Measurements from ENCODE around the gene MLPH. TPM values are rescaled to one million over a fixed set of nuclear protein-coding genes. Genes with fewer than 3 reads are reported as not detected.

Gene MLPH
- total and polyA plus RNA-seq, 9 of the 15 experiments (the other 6 are each of a cell fraction or from before 2014, with no cell fraction given): 0.22 TPM; not detected in 8

GRCh38 chr2:237486334-237486818, 675 bp upstream of the MLPH start:
- POLR2A ChIA-PET: no interaction called here
- Histone ChIP-seq H3K9ac (ENCODE audit: insufficient read depth in 1 of 2, low read depth in 2 of 2, low read length in 2 of 2) (no peak overlapping the region), H3K9me1 (ENCODE audit: control insufficient read depth, insufficient read depth, low read length) (no peaks in the 10 kb centered on the region), H3K27ac (ENCODE audit: extremely low read depth, low read depth, low read length) (no peak overlapping the region), H3K4me2 (ENCODE audit: insufficient read depth, low read length) (no peak overlapping the region), H3K79me2 (ENCODE audit: control insufficient read depth, insufficient read depth, low read length) (no peaks in the 10 kb centered on the region), H2AFZ (ENCODE audit: low read depth, low read length) (no peak overlapping the region), H4K20me1 (replicated peaks; ENCODE audit: control insufficient read depth, insufficient read depth, low read length) (no peaks in the 10 kb centered on the region), H3K4me1 (replicated peaks in 1 of 2; ENCODE audit: control insufficient read depth in 2 of 2, insufficient read depth in 2 of 2, low read length in 2 of 2) (no peaks in the 10 kb centered on the region), H3K36me3 (ENCODE audit: control insufficient read depth, insufficient read depth, low read length) (no peaks in the 10 kb centered on the region), H3K27me3 (ENCODE audit: control insufficient read depth in 2 of 2, insufficient read depth in 2 of 2, low read length in 2 of 2) (peaks cover 0 to 24% of the 10 kb centered on the region in 2 experiments; a peak in 2 of 5 replicates), H3K9me3 (replicated peaks; ENCODE audit: control insufficient read depth, insufficient read depth, low read depth, low read length) (no peaks in the 10 kb centered on the region), H3K4me3 (no peak overlapping the region)
- no peak for TF ChIP-seq MED1 (CRISPR knock-in tag; IDR thresholded peaks at IDR 0.05; ENCODE audit: borderline replicate concordance)
- no peak for TF ChIP-seq SMARCE1 (IDR thresholded peaks at IDR 0.05)
- TF ChIP-seq HDAC6 (IDR thresholded peaks at IDR 0.05; ENCODE audit: low read depth, low read length): no peak
- no TSS peak for BruUV-seq (replicated peaks)
- CTCF ChIA-PET (ENCODE audit: low intra/inter-chr PET ratio): no interaction called here
- ATAC-seq (no peak), DNase-seq (ENCODE audit: extremely low read depth in 1 of 4, low spot score in 3 of 4) (no peak), FAIRE-seq (no peak)
- WGBS (ENCODE audit: insufficient coverage, low coverage, missing lambda C conversion rate): 17% methylated on average over 24 of the region's 36 CpGs
- in situ Hi-C loops (cut with MboI): no loop called here
- intact Hi-C loops (cut with micrococcal nuclease): no loop called here

DNA sequence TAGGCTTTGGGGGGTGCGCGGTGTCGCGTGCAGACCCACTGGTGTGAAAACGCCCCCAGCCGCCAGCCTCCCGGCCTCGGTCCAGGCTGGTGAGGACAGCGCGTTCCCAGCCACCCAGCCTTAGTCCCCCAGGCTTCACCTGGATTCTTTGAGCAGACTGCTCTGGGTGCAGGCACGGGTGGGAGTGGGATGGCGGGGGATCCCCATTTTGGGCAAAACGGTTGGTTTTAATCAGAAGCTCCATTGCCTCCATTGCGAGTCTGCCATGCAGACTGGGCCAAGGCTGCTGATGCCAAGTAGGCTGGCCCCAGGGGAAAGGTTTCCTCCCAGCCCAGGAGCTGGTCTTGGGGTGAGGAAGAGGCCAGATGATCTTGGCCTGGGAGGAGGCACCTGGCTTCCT, 445 bp downstream of the MLPH start:
- no TSS peak for BruUV-seq (replicated peaks)
- no peaks in the 10 kb centered on the region for H3K36me3 ChIP-seq (ENCODE audit: control insufficient read depth, insufficient read depth, low read length)
- intact Hi-C loops (cut with micrococcal nuclease): no loop called here
- ATAC-seq (no peak), DNase-seq (ENCODE audit: extremely low read depth in 1 of 4, low spot score in 3 of 4) (no peak), FAIRE-seq (no peak)
- no peaks in the 10 kb centered on the region for H4K20me1 ChIP-seq (replicated peaks; ENCODE audit: control insufficient read depth, insufficient read depth, low read length)
- no peaks in the 10 kb centered on the region for H3K9me1 ChIP-seq (ENCODE audit: control insufficient read depth, insufficient read depth, low read length)
- no peak overlapping the region for H3K4me2 ChIP-seq (ENCODE audit: insufficient read depth, low read length)
- H3K79me2 ChIP-seq (ENCODE audit: control insufficient read depth, insufficient read depth, low read length): no peaks in the 10 kb centered on the region
- peaks cover 1% of the 10 kb centered on the region; the same call in 1 of the 2 replicates for H3K9me3 ChIP-seq (replicated peaks; ENCODE audit: control insufficient read depth, insufficient read depth, low read depth, low read length)
- no peaks in the 10 kb centered on the region for H3K4me1 ChIP-seq (replicated peaks in 1 of 2; ENCODE audit: control insufficient read depth in 2 of 2, insufficient read depth in 2 of 2, low read length in 2 of 2)
- H3K27me3 ChIP-seq (ENCODE audit: control insufficient read depth in 2 of 2, insufficient read depth in 2 of 2, low read length in 2 of 2): peaks cover 0 to 17% of the 10 kb centered on the region in 2 experiments; a peak in 2 of 5 replicates
- H3K4me3 ChIP-seq: no peak overlapping the region
- CTCF ChIA-PET (ENCODE audit: low intra/inter-chr PET ratio): no interaction called here
- H2AFZ ChIP-seq (ENCODE audit: low read depth, low read length): no peak overlapping the region
- TF ChIP-seq HMG20A (CRISPR knock-in tag; conservative IDR thresholded peaks at IDR 0.05) (no peak), ZNF184 (CRISPR knock-in tag; IDR thresholded peaks at IDR 0.05) (no peak), POLR2B (IDR thresholded peaks at IDR 0.05; ENCODE audit: low read depth, partially characterized antibody) (no peak), MEF2A (IDR thresholded peaks at IDR 0.05; ENCODE audit: control insufficient read depth, low read depth, low read length) (no peak), KLF1 (tag; IDR thresholded peaks at IDR 0.05) (no peak), ZSCAN32 (CRISPR knock-in tag; IDR thresholded peaks at IDR 0.05) (no peak), ZNF384 (IDR thresholded peaks at IDR 0.05; ENCODE audit: low read depth, low read length) (no peak), ZNF57 (CRISPR knock-in tag; IDR thresholded peaks at IDR 0.05) (no peak), ZNF217 (CRISPR knock-in tag; IDR thresholded peaks at IDR 0.05) (no peak), THRB (CRISPR knock-in tag; conservative IDR thresholded peaks at IDR 0.05) (no peak)
- TF ChIP-seq, protein P1, sequence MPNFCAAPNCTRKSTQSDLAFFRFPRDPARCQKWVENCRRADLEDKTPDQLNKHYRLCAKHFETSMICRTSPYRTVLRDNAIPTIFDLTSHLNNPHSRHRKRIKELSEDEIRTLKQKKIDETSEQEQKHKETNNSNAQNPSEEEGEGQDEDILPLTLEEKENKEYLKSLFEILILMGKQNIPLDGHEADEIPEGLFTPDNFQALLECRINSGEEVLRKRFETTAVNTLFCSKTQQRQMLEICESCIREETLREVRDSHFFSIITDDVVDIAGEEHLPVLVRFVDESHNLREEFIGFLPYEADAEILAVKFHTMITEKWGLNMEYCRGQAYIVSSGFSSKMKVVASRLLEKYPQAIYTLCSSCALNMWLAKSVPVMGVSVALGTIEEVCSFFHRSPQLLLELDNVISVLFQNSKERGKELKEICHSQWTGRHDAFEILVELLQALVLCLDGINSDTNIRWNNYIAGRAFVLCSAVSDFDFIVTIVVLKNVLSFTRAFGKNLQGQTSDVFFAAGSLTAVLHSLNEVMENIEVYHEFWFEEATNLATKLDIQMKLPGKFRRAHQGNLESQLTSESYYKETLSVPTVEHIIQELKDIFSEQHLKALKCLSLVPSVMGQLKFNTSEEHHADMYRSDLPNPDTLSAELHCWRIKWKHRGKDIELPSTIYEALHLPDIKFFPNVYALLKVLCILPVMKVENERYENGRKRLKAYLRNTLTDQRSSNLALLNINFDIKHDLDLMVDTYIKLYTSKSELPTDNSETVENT (CRISPR knock-in tag; IDR thresholded peaks at IDR 0.05): no peak
- WGBS (ENCODE audit: insufficient coverage, low coverage, missing lambda C conversion rate): 20% methylated on average over 11 of the region's 14 CpGs
- POLR2A ChIA-PET: interaction anchor here (0.7 kb wide), 1 partner anchor 634 kb away, joined by 3 read pairs; no protein-coding TSS in a partner anchor
- in situ Hi-C loops (cut with MboI): no loop called here
- no peak overlapping the region for H3K27ac ChIP-seq (ENCODE audit: extremely low read depth, low read depth, low read length)
- no peak overlapping the region for H3K9ac ChIP-seq (ENCODE audit: insufficient read depth in 1 of 2, low read depth in 2 of 2, low read length in 2 of 2)

Data from K562 (cell line).